ENCODE data around the gene USH1G. TPM values are rescaled to one million over a fixed set of nuclear protein-coding genes. Genes with fewer than 3 reads are reported as not detected.

Gene USH1G
- total and polyA plus RNA-seq, 7 donors: not detected

DNA sequence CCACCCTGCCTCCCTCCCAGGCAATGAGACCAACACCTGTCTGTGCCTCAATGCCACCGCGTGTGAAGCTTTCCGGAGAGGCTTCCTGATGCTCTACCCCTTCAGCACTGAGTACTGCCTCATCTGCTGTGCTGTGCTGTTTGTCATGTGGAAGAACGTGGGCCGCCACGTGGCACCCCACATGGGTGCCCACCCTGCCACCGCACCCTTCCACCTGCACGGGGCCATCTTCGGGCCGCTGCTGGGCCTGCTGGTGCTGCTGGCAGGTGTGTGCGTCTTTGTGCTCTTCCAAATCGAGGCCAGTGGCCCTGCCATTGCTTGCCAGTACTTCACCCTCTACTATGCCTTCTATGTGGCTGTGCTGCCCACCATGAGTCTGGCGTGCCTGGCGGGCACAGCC lies 23.6 kb upstream of the USH1G start:
- DNase-seq (no peak), ATAC-seq (no peak)
- Histone ChIP-seq H3K9me3 (no peaks in the 10 kb centered on the region), H3K27me3 (ENCODE audit: insufficient read depth in 3 of 3, low read length in 2 of 3) (peaks cover 0 to 67% (median 9%) of the 10 kb centered on the region in 3 donors), H3K27ac (no peak overlapping the region), H3K4me1 (no peaks in the 10 kb centered on the region), H3K36me3 (ENCODE audit: insufficient read depth in 1 of 2, low read depth in 1 of 2) (no peaks in the 10 kb centered on the region), H3K4me3 (no peak overlapping the region)
- TF ChIP-seq, protein P1, sequence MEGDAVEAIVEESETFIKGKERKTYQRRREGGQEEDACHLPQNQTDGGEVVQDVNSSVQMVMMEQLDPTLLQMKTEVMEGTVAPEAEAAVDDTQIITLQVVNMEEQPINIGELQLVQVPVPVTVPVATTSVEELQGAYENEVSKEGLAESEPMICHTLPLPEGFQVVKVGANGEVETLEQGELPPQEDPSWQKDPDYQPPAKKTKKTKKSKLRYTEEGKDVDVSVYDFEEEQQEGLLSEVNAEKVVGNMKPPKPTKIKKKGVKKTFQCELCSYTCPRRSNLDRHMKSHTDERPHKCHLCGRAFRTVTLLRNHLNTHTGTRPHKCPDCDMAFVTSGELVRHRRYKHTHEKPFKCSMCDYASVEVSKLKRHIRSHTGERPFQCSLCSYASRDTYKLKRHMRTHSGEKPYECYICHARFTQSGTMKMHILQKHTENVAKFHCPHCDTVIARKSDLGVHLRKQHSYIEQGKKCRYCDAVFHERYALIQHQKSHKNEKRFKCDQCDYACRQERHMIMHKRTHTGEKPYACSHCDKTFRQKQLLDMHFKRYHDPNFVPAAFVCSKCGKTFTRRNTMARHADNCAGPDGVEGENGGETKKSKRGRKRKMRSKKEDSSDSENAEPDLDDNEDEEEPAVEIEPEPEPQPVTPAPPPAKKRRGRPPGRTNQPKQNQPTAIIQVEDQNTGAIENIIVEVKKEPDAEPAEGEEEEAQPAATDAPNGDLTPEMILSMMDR (IDR thresholded peaks at IDR 0.05): no peak
- WGBS, 3 donors: 81 to 86% (median 85%) methylated on average over 14 of the region's 14 CpGs
- intact Hi-C loops (cut with DNase I): no loop called here

DNA sequence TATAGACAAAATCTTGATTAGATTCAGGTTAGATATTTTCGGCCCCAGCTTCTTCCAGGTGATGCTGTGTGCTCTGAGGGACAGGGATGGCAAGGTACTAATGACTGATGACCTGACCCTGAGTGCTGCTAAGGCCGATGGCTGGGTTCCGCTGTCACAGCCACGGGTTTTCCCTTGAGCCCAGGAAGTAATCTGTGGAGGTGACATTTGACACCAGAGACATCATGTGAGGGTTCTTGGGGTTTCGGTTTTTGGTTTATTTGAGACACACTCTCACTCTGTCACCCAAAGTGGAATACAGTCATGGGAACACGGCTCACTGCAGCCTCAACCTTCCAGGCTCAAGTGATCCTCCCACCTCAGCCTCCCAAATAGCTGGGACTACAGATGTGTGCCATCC lies 22.5 kb upstream of the USH1G start:
- intact Hi-C loops (cut with DNase I): no loop called here
- 25 to 34% (median 26%) methylated on average over 6 of the region's 6 CpGs for WGBS, 3 donors

DNA sequence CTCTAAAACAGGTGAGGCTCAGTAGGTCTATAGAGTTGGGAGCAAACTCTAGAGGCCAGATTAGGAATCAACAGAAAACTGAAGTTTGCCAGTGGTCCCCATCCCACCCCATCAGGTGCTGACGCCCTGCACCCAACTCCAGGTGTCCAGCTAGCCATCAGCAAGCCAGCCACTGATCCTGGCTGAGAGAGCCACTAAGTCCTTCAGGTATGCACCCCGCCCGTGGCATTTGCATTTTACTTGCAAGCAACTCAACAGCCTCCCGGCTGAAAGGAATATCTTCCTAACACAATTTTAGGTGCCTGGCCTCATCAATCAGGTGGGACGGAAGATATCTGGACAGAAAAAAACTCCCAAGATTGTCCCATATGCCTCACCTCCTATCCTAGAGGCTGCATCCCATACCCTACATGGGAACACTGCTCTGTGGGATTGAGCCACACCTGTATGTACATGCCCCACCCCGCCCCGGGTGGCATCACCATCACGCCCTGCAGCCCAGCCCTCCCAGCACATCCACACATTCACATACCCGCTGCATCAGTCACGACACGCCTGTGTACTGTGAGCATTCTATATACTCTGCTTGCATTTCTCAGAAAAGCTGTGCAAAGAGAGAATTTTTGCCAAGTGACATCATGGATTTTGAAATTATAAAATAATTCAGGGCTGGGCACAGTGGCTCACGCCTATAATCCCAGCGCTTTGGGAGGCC lies 20.9 kb upstream of the USH1G start:
- peaks cover 0 to 60% (median 2%) of the 10 kb centered on the region in 3 donors for H3K27me3 ChIP-seq (ENCODE audit: insufficient read depth in 3 of 3, low read length in 2 of 3)
- intact Hi-C loops (cut with DNase I): no loop called here
- WGBS, 3 donors: 49 to 57% (median 56%) methylated on average over 13 of the region's 13 CpGs
- H3K9me3 ChIP-seq: no peaks in the 10 kb centered on the region
- no peak for ATAC-seq
- H3K4me1 ChIP-seq: no peaks in the 10 kb centered on the region
- H3K4me3 ChIP-seq: no peak overlapping the region
- TF ChIP-seq, protein P1 (IDR thresholded peaks at IDR 0.05): no peak
- DNase-seq: no peak
- no peak overlapping the region for H3K27ac ChIP-seq
- no peaks in the 10 kb centered on the region for H3K36me3 ChIP-seq (ENCODE audit: insufficient read depth in 1 of 2, low read depth in 1 of 2)

More for the DNA sequence above, 22.5 kb upstream of the USH1G start:
- DNase-seq (no peak), ATAC-seq (no peak)
- no peak overlapping the region for H3K27ac ChIP-seq
- no peak overlapping the region for H3K4me3 ChIP-seq
- H3K36me3 ChIP-seq (ENCODE audit: insufficient read depth in 1 of 2, low read depth in 1 of 2): no peaks in the 10 kb centered on the region
- TF ChIP-seq, protein P1 (IDR thresholded peaks at IDR 0.05): no peak
- no peaks in the 10 kb centered on the region for H3K4me1 ChIP-seq
- H3K27me3 ChIP-seq (ENCODE audit: insufficient read depth in 3 of 3, low read length in 2 of 3): peaks cover 0 to 59% (median 5%) of the 10 kb centered on the region in 3 donors
- H3K9me3 ChIP-seq: no peaks in the 10 kb centered on the region

DNA sequence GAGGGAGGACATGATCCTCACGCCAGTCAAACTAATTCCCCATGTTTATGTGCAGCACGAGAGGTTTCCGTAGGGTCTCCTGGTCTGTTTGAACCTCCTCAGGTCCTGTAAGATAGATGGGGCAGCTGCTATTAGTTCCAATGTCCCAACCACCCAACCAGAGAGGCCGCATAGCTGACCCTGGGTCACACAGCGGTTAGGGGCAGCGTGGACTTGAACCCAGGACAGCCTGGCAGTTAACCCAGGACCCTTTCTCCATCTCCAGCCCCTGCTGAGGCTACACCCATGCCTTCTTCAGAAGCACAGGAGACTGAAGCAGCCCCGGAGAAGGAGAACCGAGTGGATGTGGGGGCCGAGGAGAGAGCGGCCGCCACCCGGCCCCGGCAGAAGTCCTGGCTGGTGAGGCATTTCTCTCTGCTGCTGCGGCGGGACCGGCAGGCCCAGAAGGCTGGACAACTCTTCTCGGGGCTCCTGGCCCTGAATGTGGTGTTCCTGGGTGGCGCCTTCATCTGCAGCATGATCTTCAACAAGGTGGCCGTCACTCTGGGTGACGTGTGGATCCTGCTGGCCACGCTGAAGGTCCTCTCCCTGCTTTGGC lies 18.2 kb upstream of the USH1G start:
- Histone ChIP-seq H3K4me3 (no peak overlapping the region), H3K27me3 (ENCODE audit: insufficient read depth in 3 of 3, low read length in 2 of 3) (peaks cover 0 to 67% (median 5%) of the 10 kb centered on the region in 3 donors), H3K27ac (no peak overlapping the region), H3K36me3 (ENCODE audit: insufficient read depth in 1 of 2, low read depth in 1 of 2) (no peaks in the 10 kb centered on the region), H3K9me3 (no peaks in the 10 kb centered on the region), H3K4me1 (no peaks in the 10 kb centered on the region)
- intact Hi-C loops (cut with DNase I): no loop called here
- DNase-seq (no peak), ATAC-seq (no peak)
- TF ChIP-seq, protein P1 (IDR thresholded peaks at IDR 0.05): no peak
- WGBS, 3 donors: 69 to 72% (median 71%) methylated on average over 16 to 21 of the region's 21 CpGs

Measured in psoas muscle (tissue), 8 donors.